ENCODE data around the gene TMEM183A.
"Not testable (repeated sequence)": the region's sequence is repeated elsewhere in the genome, so short reads cannot be mapped to it uniquely, and the experiment has no call there.

The TMEM183A gene

GRCh38 chr1:202987922-202988583 is 19.1 kb upstream of the TMEM183A start:
- peaks cover 0 to 4% of the 10 kb centered on the region in 2 donors for H3K27me3 ChIP-seq (ENCODE audit: control insufficient read depth in 1 of 2, insufficient read depth in 2 of 2, low read length in 2 of 2)
- H3K36me3 ChIP-seq (ENCODE audit: control insufficient read depth in 2 of 2, insufficient read depth in 2 of 2, low read length in 2 of 2): no peaks in the 10 kb centered on the region
- H3K9me3 ChIP-seq (ENCODE audit: control insufficient read depth in 2 of 2, low read length in 2 of 2): no peaks in the 10 kb centered on the region
- H3K27ac ChIP-seq (ENCODE audit: low read length): no peak overlapping the region
- H3K4me3 ChIP-seq (ENCODE audit: low read length in 2 of 2): no peak overlapping the region
- H3K4me1 ChIP-seq (ENCODE audit: control insufficient read depth, insufficient read depth, low read length): no peaks in the 10 kb centered on the region
- H3K9ac ChIP-seq (ENCODE audit: low read length in 2 of 2): no peak overlapping the region

- Histone ChIP-seq H3K4me1 (ENCODE audit: control insufficient read depth, insufficient read depth, low read length) (no peaks in the 10 kb centered on the region), H3K4me3 (ENCODE audit: low read length in 2 of 2) (no peak overlapping the region), H3K9me3 (ENCODE audit: control insufficient read depth in 2 of 2, low read length in 2 of 2) (no peaks in the 10 kb centered on the region), H3K36me3 (ENCODE audit: control insufficient read depth in 2 of 2, insufficient read depth in 2 of 2, low read length in 2 of 2) (no peaks in the 10 kb centered on the region), H3K27ac (ENCODE audit: low read length) (no peak overlapping the region), H3K27me3 (ENCODE audit: control insufficient read depth in 1 of 2, insufficient read depth in 2 of 2, low read length in 2 of 2) (peaks cover 0 to 4% of the 10 kb centered on the region in 2 donors), H3K9ac (ENCODE audit: low read length in 2 of 2) (no peak overlapping the region)
Observed at GRCh38 chr1:202989879-202990278, 17.3 kb upstream of the TMEM183A start.

- no peaks in the 10 kb centered on the region for H3K36me3 ChIP-seq (ENCODE audit: control insufficient read depth in 2 of 2, insufficient read depth in 2 of 2, low read length in 2 of 2)
- no peaks in the 10 kb centered on the region for H3K9me3 ChIP-seq (ENCODE audit: control insufficient read depth in 2 of 2, low read length in 2 of 2)
- H3K4me3 ChIP-seq (ENCODE audit: low read length in 2 of 2): no peak overlapping the region
- H3K9ac ChIP-seq (ENCODE audit: low read length in 2 of 2): no peak overlapping the region
- H3K27ac ChIP-seq (ENCODE audit: low read length): no peak overlapping the region
- peaks cover 0 to 4% of the 10 kb centered on the region in 2 donors for H3K27me3 ChIP-seq (ENCODE audit: control insufficient read depth in 1 of 2, insufficient read depth in 2 of 2, low read length in 2 of 2)
- no peaks in the 10 kb centered on the region for H3K4me1 ChIP-seq (ENCODE audit: control insufficient read depth, insufficient read depth, low read length)
Observed at GRCh38 chr1:202991112-202991511, 16.1 kb upstream of the TMEM183A start.

GRCh38 chr1:202994756-202995155 is 12.4 kb upstream of the TMEM183A start:
- no peak overlapping the region for H3K27ac ChIP-seq (ENCODE audit: low read length)
- H3K4me1 ChIP-seq (ENCODE audit: control insufficient read depth, insufficient read depth, low read length): no peaks in the 10 kb centered on the region
- H3K4me3 ChIP-seq (ENCODE audit: low read length in 2 of 2): no peak overlapping the region
- H3K27me3 ChIP-seq (ENCODE audit: control insufficient read depth in 1 of 2, insufficient read depth in 2 of 2, low read length in 2 of 2): no peaks in the 10 kb centered on the region
- H3K9ac ChIP-seq (ENCODE audit: low read length in 2 of 2): no peak overlapping the region
- no peaks in the 10 kb centered on the region for H3K36me3 ChIP-seq (ENCODE audit: control insufficient read depth in 2 of 2, insufficient read depth in 2 of 2, low read length in 2 of 2)
- no peaks in the 10 kb centered on the region for H3K9me3 ChIP-seq (ENCODE audit: control insufficient read depth in 2 of 2, low read length in 2 of 2)

- Histone ChIP-seq H3K4me3 (ENCODE audit: low read length in 2 of 2) (no peak overlapping the region), H3K36me3 (ENCODE audit: control insufficient read depth in 2 of 2, insufficient read depth in 2 of 2, low read length in 2 of 2) (no peaks in the 10 kb centered on the region), H3K9ac (ENCODE audit: low read length in 2 of 2) (no peak overlapping the region), H3K27ac (ENCODE audit: low read length) (no peak overlapping the region), H3K9me3 (ENCODE audit: control insufficient read depth in 2 of 2, low read length in 2 of 2) (no peaks in the 10 kb centered on the region), H3K4me1 (ENCODE audit: control insufficient read depth, insufficient read depth, low read length) (no peaks in the 10 kb centered on the region), H3K27me3 (ENCODE audit: control insufficient read depth in 1 of 2, insufficient read depth in 2 of 2, low read length in 2 of 2) (no peaks in the 10 kb centered on the region)
Observed at GRCh38 chr1:202998836-202999750, 8.1 kb upstream of the TMEM183A start.

- Histone ChIP-seq H3K4me3 (ENCODE audit: low read length in 2 of 2) (no peak overlapping the region), H3K9me3 (ENCODE audit: control insufficient read depth in 2 of 2, low read length in 2 of 2) (no peaks in the 10 kb centered on the region), H3K27ac (ENCODE audit: low read length) (no peak overlapping the region), H3K4me1 (ENCODE audit: control insufficient read depth, insufficient read depth, low read length) (no peaks in the 10 kb centered on the region), H3K27me3 (ENCODE audit: control insufficient read depth in 1 of 2, insufficient read depth in 2 of 2, low read length in 2 of 2) (no peaks in the 10 kb centered on the region), H3K9ac (ENCODE audit: low read length in 2 of 2) (no peak overlapping the region), H3K36me3 (ENCODE audit: control insufficient read depth in 2 of 2, insufficient read depth in 2 of 2, low read length in 2 of 2) (no peaks in the 10 kb centered on the region)
Observed at GRCh38 chr1:203000217-203000944, 6.8 kb upstream of the TMEM183A start.

- H3K4me1 ChIP-seq (ENCODE audit: control insufficient read depth, insufficient read depth, low read length): peaks cover 2% of the 10 kb centered on the region
- no peaks in the 10 kb centered on the region for H3K27me3 ChIP-seq (ENCODE audit: control insufficient read depth in 1 of 2, insufficient read depth in 2 of 2, low read length in 2 of 2)
- no peak overlapping the region for H3K4me3 ChIP-seq (ENCODE audit: low read length in 2 of 2)
- H3K27ac ChIP-seq (ENCODE audit: low read length): no peak overlapping the region
- no peak overlapping the region for H3K9ac ChIP-seq (ENCODE audit: low read length in 2 of 2)
- H3K36me3 ChIP-seq (ENCODE audit: control insufficient read depth in 2 of 2, insufficient read depth in 2 of 2, low read length in 2 of 2): no peaks in the 10 kb centered on the region
- H3K9me3 ChIP-seq (ENCODE audit: control insufficient read depth in 2 of 2, low read length in 2 of 2): no peaks in the 10 kb centered on the region
Observed at GRCh38 chr1:203001986-203002385, 5.2 kb upstream of the TMEM183A start.

GRCh38 chr1:203002951-203003350 is 4.2 kb upstream of the TMEM183A start:
- no peak overlapping the region for H3K27ac ChIP-seq (ENCODE audit: low read length)
- H3K4me3 ChIP-seq (ENCODE audit: low read length in 2 of 2): no peak overlapping the region
- H3K27me3 ChIP-seq (ENCODE audit: control insufficient read depth in 1 of 2, insufficient read depth in 2 of 2, low read length in 2 of 2): no peaks in the 10 kb centered on the region
- no peaks in the 10 kb centered on the region for H3K36me3 ChIP-seq (ENCODE audit: control insufficient read depth in 2 of 2, insufficient read depth in 2 of 2, low read length in 2 of 2)
- H3K9me3 ChIP-seq (ENCODE audit: control insufficient read depth in 2 of 2, low read length in 2 of 2): no peaks in the 10 kb centered on the region
- H3K4me1 ChIP-seq (ENCODE audit: control insufficient read depth, insufficient read depth, low read length): peaks cover 2% of the 10 kb centered on the region
- no peak overlapping the region for H3K9ac ChIP-seq (ENCODE audit: low read length in 2 of 2)

GRCh38 chr1:203005395-203006142 is 1.6 kb upstream of the TMEM183A start:
- not testable (repeated sequence) for H3K4me1 ChIP-seq (ENCODE audit: control insufficient read depth, insufficient read depth, low read length); H3K9ac ChIP-seq (ENCODE audit: low read length in 2 of 2); H3K27me3 ChIP-seq (ENCODE audit: control insufficient read depth in 1 of 2, insufficient read depth in 2 of 2, low read length in 2 of 2); H3K36me3 ChIP-seq (ENCODE audit: control insufficient read depth in 2 of 2, insufficient read depth in 2 of 2, low read length in 2 of 2); H3K27ac ChIP-seq (ENCODE audit: low read length); H3K9me3 ChIP-seq (ENCODE audit: control insufficient read depth in 2 of 2, low read length in 2 of 2)
- H3K4me3 ChIP-seq (ENCODE audit: low read length in 2 of 2): peak overlapping the region in 1 of 2 donors; percentile 97

GRCh38 chr1:203009185-203009584 is 2.0 kb downstream of the TMEM183A start:
- Histone ChIP-seq H3K27me3 (ENCODE audit: control insufficient read depth in 1 of 2, insufficient read depth in 2 of 2, low read length in 2 of 2) (no peaks in the 10 kb centered on the region), H3K4me3 (ENCODE audit: low read length in 2 of 2) (no peak overlapping the region), H3K9me3 (ENCODE audit: control insufficient read depth in 2 of 2, low read length in 2 of 2) (no peaks in the 10 kb centered on the region), H3K9ac (ENCODE audit: low read length in 2 of 2) (no peak overlapping the region), H3K36me3 (ENCODE audit: control insufficient read depth in 2 of 2, insufficient read depth in 2 of 2, low read length in 2 of 2) (peaks cover 14 to 15% of the 10 kb centered on the region in 2 donors), H3K4me1 (ENCODE audit: control insufficient read depth, insufficient read depth, low read length) (peaks cover 4% of the 10 kb centered on the region), H3K27ac (ENCODE audit: low read length) (no peak overlapping the region)

Data from stomach smooth muscle (tissue), 2 donors.